HG02571 (cell line): Measurements from ENCODE around the gene EEFSEC.

ENCODE experiments used
- ATAC-seq: cut with Tn5 transposase; IDR thresholded peaks from one replicate; pipeline ENCODE4 v1.9.1; 2021; ENCODE audit warnings: mild to moderate bottlenecking, moderate library complexity; ENCODE audit not compliant: unreplicated experiment

The EEFSEC gene

GRCh38 chr3:128405554-128406277, 252.4 kb downstream of the EEFSEC start:
- no peak for ATAC-seq

GRCh38 chr3:128407247-128407646, 254.0 kb downstream of the EEFSEC start:
- no peak for ATAC-seq

DNA sequence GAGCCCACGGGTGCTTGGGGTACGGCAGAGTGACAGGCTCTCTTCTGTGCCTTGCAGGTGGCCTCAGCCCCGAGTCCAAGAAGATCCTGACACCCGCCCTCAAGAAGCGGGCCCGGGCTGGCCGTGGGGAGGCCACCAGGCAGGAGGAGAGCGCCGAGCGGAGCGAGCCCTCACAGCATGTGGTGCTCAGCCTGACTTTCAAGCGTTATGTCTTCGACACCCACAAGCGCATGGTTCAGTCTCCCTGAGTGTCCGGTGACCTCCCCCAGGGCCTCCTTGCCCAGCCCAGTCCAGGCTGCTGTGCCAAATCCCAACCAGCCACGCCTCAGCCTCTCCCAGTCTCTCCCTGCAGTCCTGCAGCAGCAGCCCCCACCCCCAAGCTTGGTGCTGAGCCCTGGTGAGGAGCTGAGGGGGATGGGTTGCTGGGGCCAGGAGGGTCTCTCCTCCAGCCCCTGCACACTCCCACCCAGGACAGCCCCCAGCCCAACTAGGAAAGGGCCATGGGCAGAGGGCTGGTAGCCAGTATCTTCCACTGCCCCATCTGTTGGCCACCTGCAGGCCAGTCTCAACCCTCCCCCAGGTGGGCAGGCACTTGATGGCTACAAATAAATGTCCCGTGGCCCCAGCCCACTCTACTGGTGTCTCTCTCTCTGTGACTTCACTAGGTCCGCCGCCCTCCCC, 254.9 kb downstream of the EEFSEC start:
- ATAC-seq = no peak

GRCh38 chr3:128408693-128409623, 255.7 kb downstream of the EEFSEC start:
- ATAC-seq = no peak

GRCh38 chr3:128409624-128410581, 256.6 kb downstream of the EEFSEC start:
- ATAC-seq = no peak

GRCh38 chr3:128410669-128411573, 257.6 kb downstream of the EEFSEC start:
- no peak for ATAC-seq

DNA sequence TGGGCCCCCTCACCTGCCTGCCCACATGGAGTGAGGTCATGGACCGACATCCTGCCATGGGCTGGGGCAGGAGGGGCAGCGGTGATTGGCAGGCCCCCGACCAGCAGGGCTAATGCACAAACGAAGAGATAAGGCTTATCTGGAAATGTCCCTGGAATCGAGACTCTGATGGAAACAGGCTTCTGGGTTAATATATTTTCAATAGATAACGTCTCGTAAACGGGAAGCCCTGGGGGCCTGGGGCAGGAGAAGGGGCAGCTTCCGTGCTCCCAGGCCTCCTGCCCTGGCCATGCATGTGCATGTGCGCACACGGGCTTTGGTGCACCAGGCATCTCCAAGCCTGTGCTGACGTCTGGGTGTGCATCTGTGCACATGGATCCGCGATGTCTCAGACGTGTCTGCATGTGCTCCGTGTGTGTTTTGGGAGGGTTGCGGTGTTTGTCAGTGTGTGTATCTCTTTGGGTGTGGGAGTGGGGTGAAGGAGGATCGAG, 258.3 kb downstream of the EEFSEC start:
- ATAC-seq = no peak

DNA sequence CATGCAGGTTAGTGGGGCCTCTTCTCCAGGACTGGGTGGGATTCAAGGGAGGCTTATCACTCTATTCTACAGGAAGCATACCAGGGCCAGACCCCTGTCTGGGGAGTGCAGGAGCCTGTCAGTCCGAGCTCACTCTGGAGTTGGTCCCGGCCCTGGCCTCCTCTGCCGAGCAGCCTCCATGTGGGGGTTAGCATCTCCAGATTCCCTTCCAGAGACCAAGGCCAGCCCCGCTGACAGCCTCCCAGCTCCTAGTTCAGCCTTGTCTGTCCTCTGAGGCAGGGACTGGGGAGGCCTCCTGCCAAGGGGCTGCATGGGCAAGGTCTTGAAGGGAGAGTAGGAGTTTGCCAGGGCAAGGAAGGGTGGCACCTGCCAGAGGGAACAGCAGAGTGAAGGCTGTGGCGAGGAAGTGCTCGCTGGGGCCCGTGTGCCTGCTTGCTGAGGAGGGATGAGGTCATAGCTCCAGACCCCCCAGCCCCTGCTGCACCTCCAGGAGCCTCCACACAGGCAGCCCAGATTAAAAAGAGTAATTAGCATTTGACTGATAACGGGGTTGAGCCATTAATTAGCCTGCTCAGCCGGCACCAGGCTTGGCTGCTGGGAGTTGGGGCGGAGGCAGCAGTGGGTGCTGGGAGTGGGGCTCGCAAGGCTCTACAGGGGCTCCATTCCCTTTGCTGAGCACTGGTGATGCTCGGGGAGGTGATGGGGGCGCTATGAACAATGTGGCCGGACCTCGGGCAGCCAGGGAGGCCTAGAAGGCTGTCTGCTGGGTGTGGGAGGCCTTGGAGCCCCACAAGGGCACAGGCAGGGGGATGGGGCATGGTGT, 259.1 kb downstream of the EEFSEC start:
- no peak for ATAC-seq

DNA sequence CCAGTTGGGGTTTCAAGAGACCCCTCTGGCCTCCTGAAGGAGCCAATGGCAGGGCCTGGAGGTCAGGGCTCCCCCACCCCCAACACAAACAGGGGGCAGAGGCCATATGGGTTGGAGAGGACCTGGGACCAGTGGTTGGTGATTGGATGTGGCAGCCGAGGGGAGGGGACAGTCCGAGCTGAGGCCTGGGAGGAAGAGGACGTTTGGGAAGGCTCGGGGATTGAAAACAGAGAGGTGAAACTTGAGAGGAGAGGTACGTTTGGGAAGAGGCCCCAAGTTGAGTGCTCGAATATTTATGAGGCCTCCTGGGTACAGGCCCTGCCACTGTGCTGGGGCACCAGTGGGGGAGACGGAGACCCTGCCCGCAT, 259.7 kb downstream of the EEFSEC start:
- ATAC-seq = no peak

DNA sequence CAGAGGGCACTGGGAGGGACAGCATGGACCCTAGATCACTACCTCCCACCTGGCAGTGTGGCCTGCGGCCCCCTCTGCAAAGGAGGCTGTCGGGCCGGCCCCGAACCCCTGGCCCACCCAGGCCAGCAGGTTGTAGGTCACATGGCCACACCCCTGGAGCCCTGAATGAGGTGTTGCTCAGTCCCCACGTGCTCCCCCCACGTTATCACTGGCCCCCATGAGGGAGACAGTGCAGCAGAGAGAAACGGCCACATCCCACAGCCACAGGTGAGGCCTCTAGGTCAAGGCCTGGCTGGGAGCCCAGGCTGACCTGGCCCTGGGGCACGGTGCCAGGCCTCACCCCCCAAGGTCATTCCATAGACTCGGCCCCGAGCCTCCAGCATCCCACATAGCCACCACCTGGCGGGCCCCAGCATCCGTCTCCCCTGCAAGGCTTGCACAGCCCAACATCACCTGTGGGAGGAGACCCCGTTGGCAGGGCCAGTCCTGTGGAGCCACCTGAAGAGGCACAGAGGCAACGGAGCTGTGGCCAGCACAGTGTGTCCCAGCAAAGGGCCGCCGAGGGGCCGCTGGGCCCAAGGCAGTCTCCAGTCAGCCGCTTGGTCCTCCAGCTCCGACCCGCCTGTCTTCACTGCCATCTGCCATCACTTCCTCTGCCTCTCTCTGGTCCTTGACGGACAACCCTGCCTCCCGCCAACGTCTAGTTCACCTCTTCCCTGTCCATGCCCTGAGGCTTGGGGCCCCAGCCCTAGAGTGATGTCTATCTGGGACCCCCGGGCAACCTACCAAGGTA, 260.3 kb downstream of the EEFSEC start:
- no peak for ATAC-seq

DNA sequence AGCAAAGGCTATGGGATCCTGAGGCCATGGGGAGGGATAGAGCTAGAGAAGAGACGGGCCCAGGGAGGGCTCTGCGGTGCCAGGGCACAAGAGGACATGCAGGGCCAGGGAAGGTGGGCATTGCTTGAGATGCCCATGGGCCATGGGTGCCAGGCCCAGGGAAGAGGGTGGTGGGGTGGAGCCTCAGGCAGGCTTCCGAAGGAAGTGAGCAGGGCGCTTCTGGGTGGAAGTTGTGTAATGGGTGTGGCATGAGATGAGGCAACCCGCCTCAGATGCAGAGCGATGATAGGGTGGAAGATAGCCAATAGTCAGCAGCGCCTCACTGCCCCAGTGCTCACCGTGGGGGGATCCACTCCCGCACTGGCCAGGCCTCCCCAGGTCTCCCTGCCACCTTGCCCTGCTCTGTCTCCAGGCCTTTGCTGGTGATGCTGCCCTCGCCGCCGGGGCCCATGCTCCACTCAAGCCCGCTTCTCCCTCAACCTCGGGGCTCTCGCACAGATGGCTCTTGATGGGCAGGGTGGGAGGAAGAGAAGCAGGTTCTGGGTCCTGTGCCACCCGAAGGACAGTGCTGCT, 262.0 kb downstream of the EEFSEC start:
- no peak for ATAC-seq

GRCh38 chr3:128415773-128416577, 262.7 kb downstream of the EEFSEC start:
- ATAC-seq = no peak

- no peak for ATAC-seq
Observed at GRCh38 chr3:128416578-128417211, 263.4 kb downstream of the EEFSEC start.

DNA sequence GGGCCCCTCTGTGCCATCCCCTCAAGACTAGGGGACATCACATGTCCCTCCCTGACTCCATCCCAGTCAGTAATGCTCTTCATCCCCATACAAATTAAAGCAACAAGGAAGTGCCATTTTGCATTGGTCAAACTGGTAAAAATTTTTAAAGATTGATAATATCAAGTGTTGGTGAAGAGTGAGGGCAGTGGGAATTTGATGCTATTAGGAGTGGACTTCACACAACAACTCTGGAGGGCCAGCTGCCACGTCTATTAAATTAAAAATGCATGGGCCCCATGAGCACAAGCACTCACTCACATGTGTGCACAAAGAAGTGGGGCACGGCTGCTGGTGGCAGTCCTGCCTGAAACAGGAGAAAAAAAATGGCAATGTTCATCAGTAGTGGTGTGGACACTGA, 265.6 kb downstream of the EEFSEC start:
- ATAC-seq = no peak

- no peak for ATAC-seq
Observed at GRCh38 chr3:128419311-128419710, 266.0 kb downstream of the EEFSEC start.

DNA sequence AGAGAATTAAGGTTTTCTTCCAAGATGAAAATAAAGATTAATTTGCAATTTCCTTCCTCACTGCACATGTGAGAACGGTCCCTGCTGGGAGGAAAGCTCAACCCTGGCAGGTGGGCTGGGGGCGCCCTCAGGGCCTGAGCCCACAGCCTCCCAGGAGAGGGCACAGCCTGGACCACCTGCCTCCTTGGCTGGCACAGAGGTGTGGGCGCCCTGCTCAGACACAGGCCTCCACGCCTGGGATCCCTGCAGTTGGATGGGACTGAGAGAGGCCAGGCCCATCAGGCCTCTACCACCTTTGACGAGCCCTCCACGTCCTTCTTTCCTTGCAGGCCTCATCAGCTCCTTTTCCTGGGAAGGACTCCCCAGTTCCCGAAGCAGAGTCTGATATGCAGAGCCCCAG, 267.0 kb downstream of the EEFSEC start:
- no peak for ATAC-seq
